PC-3 (cell line): ENCODE results near the gene SLF1. TPM values are rescaled to one million over a fixed set of nuclear protein-coding genes. Genes with fewer than 3 reads are reported as not detected.

ENCODE experiments used
- ATAC-seq: fragments of 200-7000 bp; cut with Tn5 transposase; 2 replicates; pipeline ENCODE4 v1.9.1; 2020; ENCODE audit warnings: mild to moderate bottlenecking, moderate library complexity
- BruUV-seq: library from RNA; stranded (reverse); fragments of 400-500 nt; replicated peaks from 2 replicates; lab custom pipeline; 2021; lab: Mats Ljungman, UMichigan
- CTCF ChIA-PET: fragments of 300-600 bp; sonication (Branson Sonifier 250); formaldehyde crosslinking; loops from one replicate; lab custom pipeline; 2022; ENCODE audit warnings: antibody characterized with exemption; lab: Charles Lee
- POLR2A ChIA-PET: fragments of 300-600 bp; sonication (Branson Sonifier 250); formaldehyde crosslinking; loops from one replicate; lab custom pipeline; 2022; ENCODE audit warnings: antibody characterized with exemption; ENCODE audit not compliant: unreplicated experiment; lab: Charles Lee
- DNase-seq: peaks from one replicate; pipeline ENCODE4 v3.0.0-alpha.2; 2015
- H2AFZ ChIP-seq: fragments of 300-600 bp; sonication (generic); 2 replicates; pipeline ENCODE4 v1.6.0; 2016; ENCODE audit warnings: antibody characterized with exemption, low read length
- H3F3A ChIP-seq: fragments of 300-600 bp; sonication (generic); one replicate; pipeline ENCODE4 v1.6.0; 2017; ENCODE audit warnings: antibody characterized with exemption, low read length, control low read depth, mild to moderate bottlenecking; ENCODE audit not compliant: unreplicated experiment
- H3K27ac ChIP-seq: fragments of 300-600 bp; sonication (generic); 2 replicates; pipeline ENCODE4 v1.5.1; 2016; ENCODE audit warnings: mild to moderate bottlenecking, low read length
- H3K27me3 ChIP-seq: fragments of 300-600 bp; sonication (generic); 2 replicates; pipeline ENCODE4 v1.6.1; 2016; ENCODE audit warnings: low read length, mixed read lengths
- H3K36me3 ChIP-seq: fragments of 300-600 bp; sonication (generic); 2 replicates; pipeline ENCODE4 v1.6.1; 2016; ENCODE audit warnings: low read depth, mixed run types, low read length, mixed read lengths
- H3K4me1 ChIP-seq: fragments of 300-600 bp; sonication (generic); 2 replicates; pipeline ENCODE4 v1.5.1; 2016; ENCODE audit warnings: low read length; ENCODE audit not compliant: insufficient read depth
- H3K4me2 ChIP-seq: fragments of 300-600 bp; sonication (generic); 2 replicates; pipeline ENCODE4 v1.6.0; 2016; ENCODE audit warnings: low read length
- H3K4me3 ChIP-seq: fragments of 300-600 bp; sonication (generic); 2 replicates; pipeline ENCODE4 v1.5.1; 2016; ENCODE audit warnings: mild to moderate bottlenecking, low read length, mixed read lengths
- H3K79me2 ChIP-seq: fragments of 300-600 bp; sonication (generic); 2 replicates; pipeline ENCODE4 v1.6.1; 2017; ENCODE audit warnings: low read length, mixed read lengths
- H3K9ac ChIP-seq: fragments of 300-600 bp; sonication (generic); 2 replicates; pipeline ENCODE4 v1.6.0; 2016; ENCODE audit warnings: mild to moderate bottlenecking, low read length
- H3K9me2 ChIP-seq: fragments of 300-600 bp; sonication (generic); replicated peaks from 2 replicates; pipeline ENCODE4 v1.6.1; 2016; ENCODE audit warnings: mixed run types, low read length, mixed read lengths
- H3K9me3 ChIP-seq: fragments of 300-600 bp; sonication (generic); 2 replicates; pipeline ENCODE4 v1.6.1; 2016; ENCODE audit warnings: low read length, mixed read lengths
- H4K20me1 ChIP-seq: fragments of 300-600 bp; sonication (generic); 2 replicates; pipeline ENCODE4 v1.6.1; 2016; ENCODE audit warnings: low read length, mixed read lengths
- EZH2 ChIP-seq: fragments of 300-600 bp; sonication (generic); IDR thresholded peaks from one replicate; pipeline ENCODE4 v1.6.1; 2017; ENCODE audit warnings: antibody characterized with exemption, mild to moderate bottlenecking, low read length; ENCODE audit not compliant: unreplicated experiment
- EZH2phosphoT487 ChIP-seq: fragments of 300-600 bp; sonication (generic); IDR thresholded peaks from 2 replicates; pipeline ENCODE4 v1.6.1; 2018; ENCODE audit warnings: mild to moderate bottlenecking, antibody characterized with exemption, low read length, borderline replicate concordance
- intact Hi-C: fragments of 100-400 bp; cut with micrococcal nuclease; formaldehyde crosslinking; loops from 2 replicates; pipeline ENCODE4 v1.9.0; 2023
- total RNA-seq: library from RNA; depleted of rRNA; stranded (reverse); fragments of >200 nt; gene quantifications from 2 replicates; pipeline ENCODE4 v1.2.3, GENCODE V29; 2014
- TF ChIP-seq, protein P1 (sequence below): fragments of 300-600 bp; sonication (generic); conservative IDR thresholded peaks from 2 replicates; pipeline ENCODE4 v1.5.1; 2017; ENCODE audit warnings: antibody characterized with exemption, low read depth, mild to moderate bottlenecking, low read length

Gene SLF1
- total RNA-seq, 1 experiment from 2014 or later = 23.6 TPM

DNA sequence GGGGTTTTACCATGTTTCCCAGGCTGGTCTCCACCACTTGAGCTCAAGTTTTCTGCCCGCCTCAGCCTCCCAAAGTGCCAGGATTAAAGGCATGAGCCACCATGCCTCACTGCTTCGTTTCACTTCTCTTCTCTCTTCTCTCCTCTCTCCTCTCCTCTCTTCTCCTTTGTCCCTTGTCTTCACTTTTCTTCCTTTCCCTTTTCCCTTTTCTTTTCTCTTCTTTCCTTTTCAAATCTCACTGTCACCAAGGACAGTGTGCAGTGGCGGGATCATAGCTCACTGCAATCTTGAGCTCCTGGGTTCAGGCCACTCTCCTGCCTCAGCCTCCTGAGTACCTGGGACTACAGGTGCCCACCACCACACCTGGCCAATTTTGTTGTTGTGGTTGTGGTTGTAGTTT is 49.5 kb downstream of the SLF1 start:
- Histone ChIP-seq H3K9ac (no peak overlapping the region), H3K27me3 (no peaks in the 10 kb centered on the region), H3K79me2 (no peaks in the 10 kb centered on the region), H4K20me1 (no peaks in the 10 kb centered on the region), H3K4me3 (no peak overlapping the region), H3K4me2 (no peak overlapping the region), H3K36me3 (no peaks in the 10 kb centered on the region), H3K9me2 (no peaks in the 10 kb centered on the region), H2AFZ (no peak overlapping the region), H3K9me3 (no peaks in the 10 kb centered on the region), H3K4me1 (no peaks in the 10 kb centered on the region), H3F3A (no peaks in the 10 kb centered on the region), H3K27ac (no peak overlapping the region)
- no peak for DNase-seq
- no TSS peak for BruUV-seq
- TF ChIP-seq EZH2phosphoT487 = no peak
- TF ChIP-seq EZH2 = no peak
- TF ChIP-seq, protein P1, sequence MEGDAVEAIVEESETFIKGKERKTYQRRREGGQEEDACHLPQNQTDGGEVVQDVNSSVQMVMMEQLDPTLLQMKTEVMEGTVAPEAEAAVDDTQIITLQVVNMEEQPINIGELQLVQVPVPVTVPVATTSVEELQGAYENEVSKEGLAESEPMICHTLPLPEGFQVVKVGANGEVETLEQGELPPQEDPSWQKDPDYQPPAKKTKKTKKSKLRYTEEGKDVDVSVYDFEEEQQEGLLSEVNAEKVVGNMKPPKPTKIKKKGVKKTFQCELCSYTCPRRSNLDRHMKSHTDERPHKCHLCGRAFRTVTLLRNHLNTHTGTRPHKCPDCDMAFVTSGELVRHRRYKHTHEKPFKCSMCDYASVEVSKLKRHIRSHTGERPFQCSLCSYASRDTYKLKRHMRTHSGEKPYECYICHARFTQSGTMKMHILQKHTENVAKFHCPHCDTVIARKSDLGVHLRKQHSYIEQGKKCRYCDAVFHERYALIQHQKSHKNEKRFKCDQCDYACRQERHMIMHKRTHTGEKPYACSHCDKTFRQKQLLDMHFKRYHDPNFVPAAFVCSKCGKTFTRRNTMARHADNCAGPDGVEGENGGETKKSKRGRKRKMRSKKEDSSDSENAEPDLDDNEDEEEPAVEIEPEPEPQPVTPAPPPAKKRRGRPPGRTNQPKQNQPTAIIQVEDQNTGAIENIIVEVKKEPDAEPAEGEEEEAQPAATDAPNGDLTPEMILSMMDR = no peak
- POLR2A ChIA-PET = no interaction called here
- CTCF ChIA-PET = no interaction called here
- no peak for ATAC-seq
- intact Hi-C loops = no loop called here

DNA sequence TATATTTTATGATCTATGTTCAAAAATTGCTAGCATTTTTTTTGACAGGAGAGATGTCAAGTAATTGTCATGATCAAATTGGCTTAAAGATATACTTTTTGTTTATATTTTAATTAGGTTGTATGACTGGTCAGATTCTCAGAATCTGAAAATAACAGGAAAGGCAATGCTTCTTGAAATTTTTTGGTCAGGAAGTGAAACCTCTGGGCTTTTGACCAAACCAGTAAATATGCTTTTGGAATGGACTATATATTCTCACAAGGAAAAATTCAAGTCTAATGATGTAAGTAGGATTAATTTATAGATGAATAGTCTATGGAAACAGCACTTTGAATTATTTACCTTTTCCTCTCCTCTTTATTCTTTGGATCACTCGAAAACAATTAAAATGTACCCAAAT is 52.3 kb downstream of the SLF1 start:
- CTCF ChIA-PET = no interaction called here

DNA sequence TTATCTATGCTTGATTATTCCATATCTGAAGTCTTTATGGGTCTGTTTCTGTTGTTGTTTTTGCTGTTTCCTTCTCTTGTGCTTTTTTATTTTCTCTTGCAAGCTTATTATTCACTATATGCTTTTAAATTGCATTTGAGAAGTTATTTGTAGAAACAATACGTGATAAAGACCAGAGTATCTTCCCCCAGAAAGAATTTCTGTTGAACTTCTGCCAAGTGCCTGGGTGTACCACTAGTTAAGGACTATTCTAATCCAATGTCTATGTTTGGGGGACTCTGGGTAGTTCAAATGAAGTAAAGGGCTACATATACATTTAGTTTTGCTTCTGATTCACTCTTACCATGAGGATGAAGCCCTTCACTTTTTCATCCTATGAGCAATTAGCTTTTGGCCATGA is 54.3 kb downstream of the SLF1 start:
- Histone ChIP-seq H3F3A (no peaks in the 10 kb centered on the region), H3K79me2 (no peaks in the 10 kb centered on the region), H3K4me3 (no peak overlapping the region), H3K4me2 (no peak overlapping the region), H3K9me3 (no peaks in the 10 kb centered on the region), H3K27me3 (no peaks in the 10 kb centered on the region), H3K36me3 (no peaks in the 10 kb centered on the region), H3K27ac (no peak overlapping the region), H4K20me1 (no peaks in the 10 kb centered on the region), H3K4me1 (no peaks in the 10 kb centered on the region), H3K9ac (no peak overlapping the region), H3K9me2 (no peaks in the 10 kb centered on the region), H2AFZ (no peak overlapping the region)
- DNase-seq (no peak), ATAC-seq (no peak)
- ChIA-PET CTCF (no interaction called here), POLR2A (no interaction called here)
- intact Hi-C loops = no loop called here
- no TSS peak for BruUV-seq
- TF ChIP-seq EZH2 (no peak), EZH2phosphoT487 (no peak)
- TF ChIP-seq, protein P1 = no peak

More for the DNA sequence above, 52.3 kb downstream of the SLF1 start:
- H3K9me3 ChIP-seq = no peaks in the 10 kb centered on the region
- H4K20me1 ChIP-seq = no peaks in the 10 kb centered on the region
- no peaks in the 10 kb centered on the region for H3K36me3 ChIP-seq
- TF ChIP-seq, protein P1 = no peak
- TF ChIP-seq EZH2phosphoT487 (no peak), EZH2 (no peak)
- no peaks in the 10 kb centered on the region for H3K27me3 ChIP-seq
- H3K9ac ChIP-seq = no peak overlapping the region
- no peak overlapping the region for H3K4me2 ChIP-seq
- no peaks in the 10 kb centered on the region for H3K79me2 ChIP-seq
- H2AFZ ChIP-seq = no peak overlapping the region
- intact Hi-C loops = no loop called here
- no peaks in the 10 kb centered on the region for H3F3A ChIP-seq
- DNase-seq (no peak), ATAC-seq (no peak)
- H3K27ac ChIP-seq = no peak overlapping the region
- POLR2A ChIA-PET = no interaction called here
- H3K4me3 ChIP-seq = no peak overlapping the region
- BruUV-seq = no TSS peak
- no peaks in the 10 kb centered on the region for H3K9me2 ChIP-seq
- no peaks in the 10 kb centered on the region for H3K4me1 ChIP-seq
